ENCODE results near the gene HPN.
"Not testable (repeated sequence)": the region's sequence is repeated elsewhere in the genome, so short reads cannot be mapped to it uniquely, and the experiment has no call there.

HPN gene

DNA sequence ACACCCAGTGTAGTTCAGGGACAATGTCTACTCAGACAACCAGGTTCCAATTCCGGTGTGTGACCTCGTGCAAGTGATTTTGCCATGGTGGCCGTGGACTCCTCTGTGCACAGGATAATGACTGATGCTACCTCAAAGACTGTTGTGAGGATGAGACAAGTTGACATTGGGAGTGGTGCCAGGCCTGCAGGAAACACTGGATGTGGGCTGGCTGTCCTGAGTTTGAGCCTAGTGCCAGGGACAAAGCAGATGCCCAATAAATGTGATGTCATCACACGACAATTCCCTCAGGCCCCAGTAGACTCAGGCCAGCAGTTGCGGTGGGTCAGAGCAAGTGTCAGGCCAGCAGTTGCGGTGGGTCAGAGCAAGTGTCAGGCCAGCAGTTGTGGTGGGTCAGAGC is 17.4 kb upstream of the HPN start:
- no peaks in the 10 kb centered on the region for H3K27me3 Mint-ChIP-seq
- no peak overlapping the region for H3K4me3 Mint-ChIP-seq
- peaks cover 41% of the 10 kb centered on the region for H3K36me3 Mint-ChIP-seq (ENCODE audit: insufficient read depth)
- peaks cover 24% of the 10 kb centered on the region for H3K4me1 Mint-ChIP-seq
- H3K27ac Mint-ChIP-seq (ENCODE audit: low read depth), result no peak overlapping the region
- H3K9me3 Mint-ChIP-seq, result no peaks in the 10 kb centered on the region
- DNase-seq (ENCODE audit: low spot score in 2 of 2), result no peak
- ATAC-seq (replicated peaks; ENCODE audit: extremely low read depth, poor library complexity, severe bottlenecking), result no peak

GRCh38 chr19:35025969-35026368 is 15.6 kb upstream of the HPN start:
- Mint-ChIP-seq H3K9me3 (no peaks in the 10 kb centered on the region), H3K27me3 (peaks cover 2% of the 10 kb centered on the region), H3K4me1 (peaks cover 26% of the 10 kb centered on the region), H3K36me3 (ENCODE audit: insufficient read depth) (peaks cover 28% of the 10 kb centered on the region), H3K4me3 (no peak overlapping the region), H3K27ac (ENCODE audit: low read depth) (no peak overlapping the region)
- no peak for ATAC-seq (replicated peaks; ENCODE audit: extremely low read depth, poor library complexity, severe bottlenecking)
- no peak for DNase-seq (ENCODE audit: low spot score in 2 of 2)

DNA sequence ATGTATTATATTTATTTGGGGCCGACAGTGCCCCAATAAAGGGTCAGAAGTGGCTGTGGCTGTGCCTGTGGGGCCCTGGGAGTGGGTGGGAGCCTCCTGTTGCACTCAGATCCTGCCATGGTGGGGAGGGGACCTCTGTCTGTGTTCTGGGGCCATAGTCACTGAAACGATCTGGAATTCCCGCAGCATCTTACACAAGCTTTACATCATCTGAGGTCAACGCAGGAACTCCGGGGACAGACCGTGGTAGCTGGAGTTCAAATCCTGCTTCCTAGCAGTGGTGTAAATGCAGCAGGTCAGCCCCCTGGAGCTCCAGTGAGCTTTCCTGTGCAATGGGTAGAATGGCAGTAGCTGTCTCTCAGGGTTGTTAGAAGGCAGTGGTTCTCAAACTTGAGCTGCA is 15.1 kb upstream of the HPN start:
- DNase-seq (ENCODE audit: low spot score in 2 of 2), result no peak
- Mint-ChIP-seq H3K9me3 (no peaks in the 10 kb centered on the region), H3K4me1 (peaks cover 31% of the 10 kb centered on the region), H3K27ac (ENCODE audit: low read depth) (no peak overlapping the region), H3K36me3 (ENCODE audit: insufficient read depth) (peaks cover 25% of the 10 kb centered on the region), H3K27me3 (peaks cover 6% of the 10 kb centered on the region), H3K4me3 (no peak overlapping the region)
- no peak for ATAC-seq (replicated peaks; ENCODE audit: extremely low read depth, poor library complexity, severe bottlenecking)

DNA sequence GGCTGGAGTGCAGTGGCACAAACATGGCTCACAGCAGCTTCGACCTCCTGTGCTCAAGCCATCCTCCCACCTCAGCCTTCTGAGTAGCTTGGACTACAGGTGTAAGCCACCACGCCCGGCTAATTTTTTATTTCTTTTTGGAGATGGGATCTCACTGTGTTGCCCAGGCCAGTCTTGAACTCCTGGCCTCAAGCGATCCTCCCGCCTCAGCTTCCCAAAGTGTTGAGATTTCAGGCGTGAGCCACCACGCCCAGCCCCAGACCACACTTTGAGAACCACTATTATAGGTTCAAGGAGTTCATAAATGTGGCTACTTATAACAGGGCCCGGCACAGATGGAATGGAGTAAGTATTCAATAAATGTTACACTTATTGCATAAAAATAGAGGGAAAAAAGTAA is 14.5 kb upstream of the HPN start:
- DNase-seq (ENCODE audit: low spot score in 2 of 2), result no peak
- no peak overlapping the region for H3K4me3 Mint-ChIP-seq
- H3K9me3 Mint-ChIP-seq, result no peaks in the 10 kb centered on the region
- peaks cover 12% of the 10 kb centered on the region for H3K27me3 Mint-ChIP-seq
- peaks cover 25% of the 10 kb centered on the region for H3K36me3 Mint-ChIP-seq (ENCODE audit: insufficient read depth)
- ATAC-seq (replicated peaks; ENCODE audit: extremely low read depth, poor library complexity, severe bottlenecking), result no peak
- H3K4me1 Mint-ChIP-seq, result peaks cover 32% of the 10 kb centered on the region
- no peak overlapping the region for H3K27ac Mint-ChIP-seq (ENCODE audit: low read depth)

DNA sequence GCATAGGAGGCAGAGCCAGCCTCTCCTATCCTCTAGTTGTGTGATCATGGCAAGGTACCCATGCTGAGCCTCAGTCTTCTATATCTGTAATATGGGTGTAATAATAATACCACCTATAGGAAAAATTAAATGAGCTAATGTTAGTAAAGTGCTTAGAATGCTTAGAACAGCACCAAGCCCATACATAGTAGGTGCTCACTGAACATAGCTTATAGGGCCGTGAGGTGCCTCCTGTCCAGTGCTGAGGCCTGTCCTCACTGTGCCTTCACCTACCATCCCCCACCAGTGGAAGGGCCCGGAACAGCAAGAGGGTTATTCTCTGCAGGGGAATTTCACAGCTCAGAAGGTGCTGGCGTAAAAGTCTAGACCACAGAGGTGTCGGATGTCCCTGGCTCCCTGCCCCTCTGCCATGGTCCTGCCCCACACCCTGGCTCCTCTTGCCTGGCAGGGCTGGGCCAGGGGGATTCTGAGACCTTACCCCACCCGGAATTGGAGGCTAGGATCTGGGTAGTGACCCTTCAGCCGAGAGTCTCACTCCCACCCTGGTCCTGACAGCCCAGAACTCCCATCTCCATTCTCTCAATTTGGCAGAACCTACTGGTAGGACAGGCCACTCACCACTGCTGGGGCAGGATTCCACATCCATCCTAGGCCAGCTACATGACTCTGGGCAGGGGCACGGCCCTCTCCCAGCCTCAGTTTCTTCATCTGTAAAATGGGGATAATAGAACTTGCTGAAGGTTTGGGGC is 13.5 kb upstream of the HPN start:
- peaks cover 29% of the 10 kb centered on the region for H3K4me1 Mint-ChIP-seq
- DNase-seq (ENCODE audit: low spot score in 2 of 2), result no peak
- H3K36me3 Mint-ChIP-seq (ENCODE audit: insufficient read depth), result peaks cover 25% of the 10 kb centered on the region
- peak overlapping the region; percentile 41 for H3K27ac Mint-ChIP-seq (ENCODE audit: low read depth)
- peaks cover 12% of the 10 kb centered on the region for H3K27me3 Mint-ChIP-seq
- ATAC-seq (replicated peaks; ENCODE audit: extremely low read depth, poor library complexity, severe bottlenecking), result peak; percentile 41
- no peak overlapping the region for H3K4me3 Mint-ChIP-seq
- no peaks in the 10 kb centered on the region for H3K9me3 Mint-ChIP-seq

DNA sequence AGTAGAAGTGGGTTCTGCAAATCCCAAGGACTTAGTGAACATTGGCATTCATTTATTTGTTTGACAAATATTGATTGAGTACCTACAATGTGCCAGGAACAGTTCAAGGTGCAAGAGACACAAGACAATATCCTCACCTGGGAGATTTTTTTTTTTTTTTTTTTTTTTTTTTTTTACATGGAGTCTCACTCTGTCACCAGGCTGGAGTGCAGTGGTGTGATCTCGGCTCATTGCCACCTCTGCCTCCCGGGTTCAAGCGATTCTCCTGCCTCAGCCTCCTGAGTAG is 13.0 kb upstream of the HPN start:
- H3K4me3 Mint-ChIP-seq; ATAC-seq (replicated peaks; ENCODE audit: extremely low read depth, poor library complexity, severe bottlenecking); H3K9me3 Mint-ChIP-seq; H3K27ac Mint-ChIP-seq (ENCODE audit: low read depth); DNase-seq (ENCODE audit: low spot score in 2 of 2): not testable (repeated sequence)
- H3K4me1 Mint-ChIP-seq, result peaks cover 29% of the 10 kb centered on the region
- H3K36me3 Mint-ChIP-seq (ENCODE audit: insufficient read depth), result peaks cover 21% of the 10 kb centered on the region
- peaks cover 12% of the 10 kb centered on the region for H3K27me3 Mint-ChIP-seq

DNA sequence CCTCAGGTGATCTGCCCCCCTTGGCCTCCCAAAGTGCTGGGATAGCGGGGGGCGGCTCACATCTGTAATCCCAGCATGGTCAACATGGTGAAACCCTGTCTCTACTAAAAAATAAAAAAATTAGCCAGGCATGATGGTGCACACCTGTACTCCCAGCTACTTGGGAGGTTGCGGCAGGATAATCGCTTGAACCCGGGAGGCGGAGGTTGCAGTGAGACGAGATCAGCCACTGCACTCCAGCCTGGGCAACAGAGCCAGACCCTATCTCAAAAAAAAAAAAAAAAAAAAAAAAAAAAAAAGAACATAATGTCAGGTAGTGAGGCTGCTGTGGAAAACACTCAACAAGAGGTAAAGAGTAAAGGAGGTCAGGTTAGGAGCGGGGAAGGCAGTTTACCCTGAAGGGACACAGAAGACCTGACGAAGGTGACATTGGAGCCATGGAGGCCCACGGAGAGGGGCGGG is 12.2 kb upstream of the HPN start:
- not testable (repeated sequence) for DNase-seq (ENCODE audit: low spot score in 2 of 2); H3K9me3 Mint-ChIP-seq; ATAC-seq (replicated peaks; ENCODE audit: extremely low read depth, poor library complexity, severe bottlenecking); H3K27ac Mint-ChIP-seq (ENCODE audit: low read depth)
- Mint-ChIP-seq H3K4me3 (peak overlapping the region; percentile 60), H3K4me1 (peaks cover 29% of the 10 kb centered on the region), H3K27me3 (peaks cover 12% of the 10 kb centered on the region), H3K36me3 (ENCODE audit: insufficient read depth) (peaks cover 15% of the 10 kb centered on the region)

- H3K27ac Mint-ChIP-seq (ENCODE audit: low read depth), result no peak overlapping the region
Measured at GRCh38 chr19:35029737-35030256, 11.7 kb upstream of the HPN start.

DNA sequence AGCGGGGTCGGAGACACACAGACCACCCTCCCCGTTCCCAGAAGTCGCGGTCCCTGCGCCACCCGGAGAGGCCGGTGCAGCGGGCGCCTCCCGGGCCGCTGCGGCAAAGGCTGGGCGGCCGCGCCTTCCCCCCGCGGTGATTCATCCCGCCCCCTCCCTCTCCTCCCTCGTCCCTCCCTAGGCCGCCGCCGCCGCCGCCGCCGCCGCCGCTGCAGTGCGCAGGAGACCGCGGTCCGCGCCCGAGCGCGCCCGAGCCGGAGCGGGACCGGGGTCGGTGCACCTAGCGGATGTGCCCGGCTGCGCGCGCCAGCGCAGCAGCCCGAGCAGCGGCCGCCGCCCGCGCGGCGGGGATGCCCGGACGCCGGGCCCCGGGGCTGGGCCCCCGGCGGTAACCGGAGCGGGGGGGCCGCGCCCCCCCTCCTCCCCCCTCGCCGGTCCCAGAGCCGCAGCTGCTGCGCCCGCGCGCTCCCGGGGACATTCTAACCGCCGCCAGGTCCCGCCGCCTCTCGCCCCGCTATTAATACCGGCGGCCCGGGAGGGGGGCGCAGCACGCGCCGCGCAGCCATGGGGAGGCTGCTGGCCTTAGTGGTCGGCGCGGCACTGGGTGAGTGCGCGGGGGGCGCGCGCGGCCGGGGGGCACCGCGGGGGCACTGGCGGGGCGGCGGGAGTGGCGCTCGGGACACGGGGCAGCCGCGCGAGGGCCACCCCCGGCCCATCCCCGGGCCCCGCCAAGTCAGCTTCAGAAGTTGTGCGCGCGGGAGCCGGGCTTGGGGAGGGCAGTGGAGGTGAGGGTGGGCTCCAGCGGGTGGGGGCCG is 11.1 kb upstream of the HPN start, which contains the start of gene SCN1B:
SCN1B (plus strand) TSS at position 214 of the 815 bp plus-strand sequence; CDS start at position 565, 351 bp downstream.
- peak; percentile 73 for ATAC-seq (replicated peaks; ENCODE audit: extremely low read depth, poor library complexity, severe bottlenecking)
- peaks cover 29% of the 10 kb centered on the region for H3K4me1 Mint-ChIP-seq
- peaks cover 12% of the 10 kb centered on the region for H3K27me3 Mint-ChIP-seq
- peak within 1 kb of the TSS; percentile 76 for H3K27ac Mint-ChIP-seq (ENCODE audit: low read depth)
- H3K36me3 Mint-ChIP-seq (ENCODE audit: insufficient read depth), result peaks cover 8% of the 10 kb centered on the region
- no peaks in the 10 kb centered on the region for H3K9me3 Mint-ChIP-seq
- DNase-seq (ENCODE audit: low spot score in 2 of 2), result no peak
- peak within 1 kb of the TSS; percentile 71 for H3K4me3 Mint-ChIP-seq

More at GRCh38 chr19:35029737-35030256, 11.7 kb upstream of the HPN start:
- Mint-ChIP-seq H3K4me3 (peak overlapping the region; percentile 60), H3K27me3 (peaks cover 12% of the 10 kb centered on the region), H3K4me1 (peaks cover 29% of the 10 kb centered on the region), H3K9me3 (no peaks in the 10 kb centered on the region), H3K36me3 (ENCODE audit: insufficient read depth) (peaks cover 10% of the 10 kb centered on the region)
- ATAC-seq (replicated peaks; ENCODE audit: extremely low read depth, poor library complexity, severe bottlenecking) (no peak), DNase-seq (ENCODE audit: low spot score in 2 of 2) (no peak)

GRCh38 chr19:35031072-35031881 is 10.2 kb upstream of the HPN start:
- no peaks in the 10 kb centered on the region for H3K9me3 Mint-ChIP-seq
- peaks cover 12% of the 10 kb centered on the region for H3K27me3 Mint-ChIP-seq
- H3K36me3 Mint-ChIP-seq (ENCODE audit: insufficient read depth), result peaks cover 4% of the 10 kb centered on the region
- H3K4me3 Mint-ChIP-seq, result peak overlapping the region; percentile 71
- H3K4me1 Mint-ChIP-seq, result peaks cover 29% of the 10 kb centered on the region
- ATAC-seq (replicated peaks; ENCODE audit: extremely low read depth, poor library complexity, severe bottlenecking) (no peak), DNase-seq (ENCODE audit: low spot score in 2 of 2) (no peak)
- H3K27ac Mint-ChIP-seq (ENCODE audit: low read depth), result peak overlapping the region; percentile 76

DNA sequence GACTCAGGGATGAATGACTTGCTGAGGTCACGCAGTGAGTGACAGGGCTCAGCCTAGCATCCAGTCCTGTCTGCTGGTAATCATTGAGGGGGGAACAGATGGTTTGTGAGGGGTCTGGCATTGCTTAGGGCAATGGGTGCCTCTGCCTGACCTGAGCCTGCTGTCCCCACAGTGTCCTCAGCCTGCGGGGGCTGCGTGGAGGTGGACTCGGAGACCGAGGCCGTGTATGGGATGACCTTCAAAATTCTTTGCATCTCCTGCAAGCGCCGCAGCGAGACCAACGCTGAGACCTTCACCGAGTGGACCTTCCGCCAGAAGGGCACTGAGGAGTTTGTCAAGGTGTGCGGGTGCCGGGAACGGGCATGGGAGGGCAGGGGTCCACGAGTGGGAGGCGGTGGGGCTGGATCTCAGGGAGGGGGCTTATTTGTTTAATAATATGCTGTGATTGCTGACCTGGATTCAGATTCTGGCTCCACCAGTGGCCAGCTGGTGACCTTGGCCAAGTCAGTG is 9.1 kb upstream of the HPN start:
- no peak overlapping the region for H3K4me3 Mint-ChIP-seq

More for the DNA sequence above, 9.1 kb upstream of the HPN start:
- H3K36me3 Mint-ChIP-seq (ENCODE audit: insufficient read depth), result peaks cover 3% of the 10 kb centered on the region
- DNase-seq (ENCODE audit: low spot score in 2 of 2) (no peak), ATAC-seq (replicated peaks; ENCODE audit: extremely low read depth, poor library complexity, severe bottlenecking) (no peak)
- no peak overlapping the region for H3K27ac Mint-ChIP-seq (ENCODE audit: low read depth)
- H3K4me1 Mint-ChIP-seq, result peaks cover 25% of the 10 kb centered on the region
- no peaks in the 10 kb centered on the region for H3K9me3 Mint-ChIP-seq
- peaks cover 12% of the 10 kb centered on the region for H3K27me3 Mint-ChIP-seq
